ENCODE results near the gene COL18A1. TPM values are rescaled to one million over a fixed set of nuclear protein-coding genes. Genes with fewer than 3 reads are reported as not detected.
A peak's percentile ranks its signal among the peaks of the same experiment; 100 is the strongest.

COL18A1 gene
- total and polyA plus RNA-seq, 2 of the 8 experiments (the other 6 are each of a cell fraction or from before 2014, with no cell fraction given), result 145 to 201 TPM

DNA sequence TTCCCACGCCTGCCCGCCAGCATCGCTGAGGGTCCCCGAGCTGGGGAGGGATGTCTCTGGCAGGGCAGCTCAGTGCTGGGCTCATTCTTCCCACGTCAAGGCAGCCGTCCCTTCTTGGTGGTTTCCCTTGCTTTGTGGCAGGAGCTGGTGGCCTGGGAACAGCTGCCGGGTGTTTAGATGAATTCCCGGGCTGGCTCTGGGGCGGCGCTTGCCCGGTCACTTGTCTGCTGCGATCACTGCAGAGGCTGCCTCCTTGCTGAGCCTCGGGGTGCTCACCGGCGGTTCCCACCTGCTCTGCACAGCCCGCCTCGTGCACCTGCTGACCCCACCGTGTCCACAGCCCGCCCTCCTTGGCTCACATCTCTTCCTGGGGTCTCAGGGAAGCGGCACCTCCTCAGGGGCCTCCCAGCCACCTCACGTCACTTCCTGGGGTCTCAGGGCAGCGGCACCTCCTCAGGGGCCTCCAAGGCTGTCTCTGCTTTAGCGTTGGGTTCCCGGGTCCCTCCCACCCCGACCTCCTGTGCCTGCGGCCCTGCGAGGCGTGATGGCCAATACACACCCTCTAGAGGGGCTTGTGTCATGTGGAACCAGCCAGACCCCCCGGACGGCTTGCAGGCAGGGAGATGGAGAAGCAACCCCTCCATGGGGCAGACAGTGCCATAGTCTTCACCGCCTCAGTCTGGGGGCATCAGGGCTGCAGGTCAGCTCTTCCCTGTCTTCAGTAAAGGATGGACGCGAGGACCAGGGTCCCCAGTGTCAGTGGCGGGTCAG, 13.5 kb downstream of the COL18A1 start:
- H3K4me1 ChIP-seq (replicated peaks in 1 of 4; ENCODE audit: control insufficient read depth in 3 of 4, insufficient read depth in 4 of 4, low read length in 3 of 4), result peaks cover 4 to 39% (median 24%) of the 10 kb centered on the region in 4 experiments
- H2BK5ac ChIP-seq (ENCODE audit: low read depth, low read length), result peak overlapping the region; percentile 66; the same call in 1 of the 2 replicates
- no peak overlapping the region for H3K23ac ChIP-seq (ENCODE audit: insufficient read length)
- H2BK120ac ChIP-seq (replicated peaks; ENCODE audit: low read depth, low read length), result no peak overlapping the region
- peaks cover 46 to 99% of the 10 kb centered on the region in 2 experiments for H3K79me2 ChIP-seq (ENCODE audit: control insufficient read depth in 1 of 2, insufficient read depth in 2 of 2, low read length in 2 of 2)
- no peak overlapping the region for H4K8ac ChIP-seq (ENCODE audit: extremely low read depth, insufficient read depth, low read length)
- peaks cover 0 to 4% (median 0%) of the 10 kb centered on the region in 4 experiments; a peak in 2 of 8 replicates for H3K36me3 ChIP-seq (ENCODE audit: control insufficient read depth in 2 of 4, insufficient read depth in 4 of 4, low read length in 3 of 4)
- H3K18ac ChIP-seq (ENCODE audit: extremely low read depth, low read length), result no peak overlapping the region
- H3K4ac ChIP-seq (replicated peaks; ENCODE audit: insufficient read length, low read depth, low read length), result no peak overlapping the region
- no peak overlapping the region; the same call in 1 of the 2 replicates for H3K27ac ChIP-seq (ENCODE audit: low read depth, low read length)
- no peak overlapping the region for H4K91ac ChIP-seq (replicated peaks; ENCODE audit: insufficient read length, low read length)
- CTCF ChIA-PET (ENCODE audit: partially characterized antibody), result interaction anchor here (0.5 to 5.4 kb wide), 5 partner anchors 10 to 148 kb away, joined by 3 to 32 read pairs (median 4); no protein-coding TSS in a partner anchor
- FAIRE-seq (no peak), DNase-seq (ENCODE audit: low read depth in 1 of 2, low spot score in 2 of 2) (no peak)
- no peaks in the 10 kb centered on the region for H3K23me2 ChIP-seq (ENCODE audit: low read depth, low read length)
- no peak overlapping the region for H3K56ac ChIP-seq (replicated peaks; ENCODE audit: insufficient read length, low read depth, low read length)
- POLR2A ChIA-PET (ENCODE audit: partially characterized antibody), result interaction anchor here (0.9 to 3.9 kb wide), 5 partner anchors 9 to 112 kb away, joined by 3 to 17 read pairs (median 3); no protein-coding TSS in a partner anchor
- H4K5ac ChIP-seq (ENCODE audit: insufficient read length, low read depth, low read length), result no peak overlapping the region
- H2BK20ac ChIP-seq (ENCODE audit: low read length), result no peak overlapping the region
- H2BK15ac ChIP-seq (ENCODE audit: low read length), result no peak overlapping the region
- H3K4me3 ChIP-seq (ENCODE audit: extremely low read depth in 1 of 4, insufficient read depth in 2 of 4, low read depth in 3 of 4, low read length in 4 of 4), result no peak overlapping the region
- H2AFZ ChIP-seq (ENCODE audit: low read length), result no peak overlapping the region
- WGBS, 2 experiments (ENCODE audit: extremely low coverage in 1 of 2, insufficient coverage in 1 of 2, insufficient read length in 1 of 2, insufficient replicate concordance in 2 of 2, low coverage in 1 of 2, low lambda C conversion rate in 2 of 2, missing lambda C conversion rate in 1 of 2), result 88% methylated on average over 26 of the region's 34 CpGs; no CpG with 5 or more reads in 1 of the 2 experiments
- H2AK5ac ChIP-seq (ENCODE audit: low read depth, low read length), result no peak overlapping the region; the same call in 1 of the 2 replicates
- H3K9ac ChIP-seq (replicated peaks in 1 of 4; ENCODE audit: extremely low read depth in 1 of 4, low read depth in 3 of 4, low read length in 3 of 4), result no peak overlapping the region
- H3K79me1 ChIP-seq (ENCODE audit: low read depth, low read length), result peaks cover 32% of the 10 kb centered on the region
- no peak overlapping the region for H2BK12ac ChIP-seq (ENCODE audit: low read depth, low read length)
- H3K27me3 ChIP-seq (replicated peaks in 1 of 4; ENCODE audit: control insufficient read depth in 3 of 4, extremely low read depth in 1 of 4, insufficient read depth in 3 of 4, low read length in 3 of 4), result no peaks in the 10 kb centered on the region
- H3K4me2 ChIP-seq (ENCODE audit: insufficient read depth in 1 of 2, low read depth in 2 of 2, low read length in 2 of 2), result no peak overlapping the region
- H3K14ac ChIP-seq (ENCODE audit: insufficient read length), result no peak overlapping the region
- peaks cover 51 to 69% of the 10 kb centered on the region in 2 experiments for H4K20me1 ChIP-seq (replicated peaks in 1 of 2; ENCODE audit: control insufficient read depth in 1 of 2, insufficient read depth in 2 of 2, low read length in 2 of 2)
- H3K9me3 ChIP-seq (ENCODE audit: insufficient read depth in 2 of 2, low read depth in 1 of 2, low read length in 1 of 2), result no peaks in the 10 kb centered on the region
- TF ChIP-seq SP4 (IDR thresholded peaks at IDR 0.05; ENCODE audit: low read length), result no peak
- TF ChIP-seq, protein P1, sequence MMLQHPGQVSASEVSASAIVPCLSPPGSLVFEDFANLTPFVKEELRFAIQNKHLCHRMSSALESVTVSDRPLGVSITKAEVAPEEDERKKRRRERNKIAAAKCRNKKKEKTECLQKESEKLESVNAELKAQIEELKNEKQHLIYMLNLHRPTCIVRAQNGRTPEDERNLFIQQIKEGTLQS (IDR thresholded peaks at IDR 0.05; ENCODE audit: insufficient read depth, low read depth, low read length), result no peak
- TF ChIP-seq SUZ12 (IDR thresholded peaks at IDR 0.05; ENCODE audit: low read length), result no peak
- TF ChIP-seq SIX5 (IDR thresholded peaks at IDR 0.05; ENCODE audit: low read depth, low read length), result no peak
- no peak for TF ChIP-seq POU5F1 (IDR thresholded peaks at IDR 0.05; ENCODE audit: low read depth, low read length)
- no peak for TF ChIP-seq MAFK (IDR thresholded peaks at IDR 0.05; ENCODE audit: low read depth, low read length)
- no peak for TF ChIP-seq POLR2A (IDR thresholded peaks at IDR 0.05; ENCODE audit: control extremely low read depth in 1 of 2, low read depth in 2 of 2, low read length in 2 of 2)
- TF ChIP-seq, protein P2, sequence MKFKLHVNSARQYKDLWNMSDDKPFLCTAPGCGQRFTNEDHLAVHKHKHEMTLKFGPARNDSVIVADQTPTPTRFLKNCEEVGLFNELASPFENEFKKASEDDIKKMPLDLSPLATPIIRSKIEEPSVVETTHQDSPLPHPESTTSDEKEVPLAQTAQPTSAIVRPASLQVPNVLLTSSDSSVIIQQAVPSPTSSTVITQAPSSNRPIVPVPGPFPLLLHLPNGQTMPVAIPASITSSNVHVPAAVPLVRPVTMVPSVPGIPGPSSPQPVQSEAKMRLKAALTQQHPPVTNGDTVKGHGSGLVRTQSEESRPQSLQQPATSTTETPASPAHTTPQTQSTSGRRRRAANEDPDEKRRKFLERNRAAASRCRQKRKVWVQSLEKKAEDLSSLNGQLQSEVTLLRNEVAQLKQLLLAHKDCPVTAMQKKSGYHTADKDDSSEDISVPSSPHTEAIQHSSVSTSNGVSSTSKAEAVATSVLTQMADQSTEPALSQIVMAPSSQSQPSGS (IDR thresholded peaks at IDR 0.05; ENCODE audit: low read length), result no peak
- TF ChIP-seq RAD21 (IDR thresholded peaks at IDR 0.05 in 1 of 2, conservative IDR thresholded peaks at IDR 0.05 in 1 of 2; ENCODE audit: low read depth in 2 of 2, low read length in 2 of 2), result no peak
- no peak for TF ChIP-seq SP1 (IDR thresholded peaks at IDR 0.05; ENCODE audit: low read depth, low read length)

All from H1 (cell line).